Activated CD4-positive, alpha-beta T cell treated with anti-CD3 and anti-CD28 coated beads for 36 hours (primary cell): ENCODE measurements around the gene IL6R. TPM values are rescaled to one million over a fixed set of nuclear protein-coding genes. Genes with fewer than 3 reads are reported as not detected.
"Not testable (repeated sequence)": the region's sequence is repeated elsewhere in the genome, so short reads cannot be mapped to it uniquely, and the experiment has no call there.

ENCODE experiments used
- ATAC-seq: fragments of 200-7000 bp; cut with Tn5 transposase; one replicate; pipeline ENCODE4 v1.10.0; 2021; ENCODE audit warnings: mild to moderate bottlenecking, moderate library complexity
- CTCF ChIA-PET: fragments of 350-600 bp; sonication (Branson Sonifier 250); formaldehyde crosslinking; loops from one replicate; lab custom pipeline; 2021; ENCODE audit warnings: antibody characterized with exemption; lab: Charles Lee
- POLR2A ChIA-PET: fragments of 350-600 bp; sonication (Branson Sonifier 250); formaldehyde crosslinking; loops from one replicate; lab custom pipeline; 2021; ENCODE audit warnings: antibody characterized with exemption, inconsistent platforms; lab: Charles Lee
- DNase-seq: peaks from one replicate; pipeline ENCODE4 v3.0.0-alpha.2; 2020
- H3K27ac Mint-ChIP-seq: one replicate; pipeline ENCODE4 v1.8.0; 2021; ENCODE audit warnings: mixed read lengths
- H3K27me3 Mint-ChIP-seq: one replicate; pipeline ENCODE4 v1.8.0; 2021; ENCODE audit warnings: mixed read lengths
- H3K36me3 Mint-ChIP-seq: one replicate; pipeline ENCODE4 v1.8.0; 2021; ENCODE audit warnings: low read depth, mixed read lengths
- H3K4me1 Mint-ChIP-seq: one replicate; pipeline ENCODE4 v1.8.0; 2021; ENCODE audit warnings: mixed read lengths
- H3K4me3 Mint-ChIP-seq: one replicate; pipeline ENCODE4 v1.8.0; 2021; ENCODE audit warnings: mild to moderate bottlenecking, moderate library complexity, mixed read lengths
- H3K9me3 Mint-ChIP-seq: one replicate; pipeline ENCODE4 v1.8.0; 2021; ENCODE audit warnings: low read depth, mixed read lengths
- intact Hi-C, 2 experiments: fragments of 100-400 bp; cut with DNase I in 1 of 2; cut with micrococcal nuclease in 1 of 2; formaldehyde crosslinking; loops; one replicate each; pipeline versions ENCODE4 v1.14.2 to v1.15.1; 2022 to 2024; cut with DNase I, micrococcal nuclease
- total RNA-seq, 2 experiments: library from RNA; stranded (reverse); gene quantifications; one replicate each; pipeline ENCODE4 v1.2.3, GENCODE V29; 2021

Gene IL6R
- total RNA-seq, 2 experiments from 2014 or later = 13.1 to 14.0 TPM

DNA sequence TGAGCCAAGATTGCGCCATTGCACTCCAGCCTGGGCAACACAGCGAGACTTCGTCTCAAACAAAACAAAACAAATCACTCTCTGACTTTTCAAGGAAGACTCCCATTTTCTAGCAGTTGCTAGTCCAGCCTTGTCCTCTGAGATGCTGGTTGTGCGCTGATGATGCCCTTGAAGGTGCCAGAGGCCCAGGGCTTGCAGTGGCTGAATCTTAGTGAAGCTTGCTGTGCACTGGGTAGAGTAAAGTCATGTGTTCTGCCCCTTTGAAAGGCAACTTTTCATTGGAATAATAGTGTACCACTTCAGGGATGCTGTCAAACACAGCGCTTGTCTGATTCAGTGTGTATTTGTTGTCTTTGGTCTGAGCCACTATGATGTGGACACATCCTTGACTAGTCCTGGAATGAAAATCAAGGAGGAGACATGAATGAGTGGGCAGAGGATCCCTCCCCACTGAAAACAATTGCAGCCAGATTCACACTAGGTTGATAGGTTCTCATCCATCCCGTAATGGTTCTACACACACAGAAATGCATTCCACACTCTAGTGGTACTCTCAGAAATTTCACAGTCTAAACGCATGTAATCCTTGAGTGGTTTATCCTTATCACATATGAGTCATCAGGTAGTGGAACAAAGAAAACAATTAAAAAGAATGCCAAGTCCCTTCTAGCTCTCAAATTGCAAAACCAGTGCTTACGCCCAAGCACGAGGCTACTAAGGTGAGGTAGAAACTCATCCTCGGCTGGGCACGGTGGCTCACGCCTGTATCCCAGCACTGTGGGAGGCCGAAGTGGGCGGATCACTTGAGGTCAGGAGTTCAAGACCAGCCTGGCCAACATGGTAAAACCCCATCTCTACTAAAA lies 79.0 kb downstream of the IL6R start:
- ATAC-seq = no peak
- H3K4me1 Mint-ChIP-seq = peaks cover 5% of the 10 kb centered on the region
- H3K4me3 Mint-ChIP-seq = no peak overlapping the region
- H3K36me3 Mint-ChIP-seq = no peaks in the 10 kb centered on the region
- no peaks in the 10 kb centered on the region for H3K9me3 Mint-ChIP-seq
- POLR2A ChIA-PET = no interaction called here
- intact Hi-C loops = loop anchor here in 1 of 2 experiments (5.0 kb wide), 1 partner anchor 393 kb away; no protein-coding TSS in a partner anchor
- no peak overlapping the region for H3K27ac Mint-ChIP-seq
- H3K27me3 Mint-ChIP-seq = peaks cover 2% of the 10 kb centered on the region
- CTCF ChIA-PET = interaction anchor here (0.7 to 9.6 kb wide), 7 partner anchors 10 to 150 kb away, joined by 3 to 115 read pairs (median 4); no protein-coding TSS in a partner anchor
- DNase-seq = no peak

DNA sequence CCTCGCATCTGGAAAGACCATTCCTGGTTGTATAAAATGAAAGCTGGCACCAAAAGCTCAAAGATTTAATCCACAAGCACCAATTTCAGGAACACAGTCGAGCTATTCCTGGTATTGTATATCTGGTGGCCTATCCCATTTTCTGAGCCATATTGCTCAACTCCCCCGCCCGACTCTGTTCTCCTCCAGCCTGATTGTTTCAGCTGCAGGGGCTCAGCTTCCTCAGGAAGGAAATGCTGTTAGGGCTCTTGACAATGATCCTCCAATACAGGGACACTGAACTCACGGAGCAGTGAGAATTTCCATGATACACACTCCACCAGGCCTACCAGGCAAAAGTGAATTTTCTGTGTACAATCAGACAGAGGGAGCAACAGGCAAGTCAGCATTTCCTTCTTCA lies 80.0 kb downstream of the IL6R start:
- DNase-seq (no peak), ATAC-seq (no peak)
- Mint-ChIP-seq H3K4me3 (no peak overlapping the region), H3K9me3 (no peaks in the 10 kb centered on the region), H3K36me3 (no peaks in the 10 kb centered on the region), H3K27ac (no peak overlapping the region), H3K4me1 (no peaks in the 10 kb centered on the region), H3K27me3 (peaks cover 2% of the 10 kb centered on the region)
- intact Hi-C loops = no loop called here
- ChIA-PET POLR2A (interaction anchor here (0.7 kb wide), 1 partner anchor 693 kb away, joined by 3 read pairs; no protein-coding TSS in a partner anchor), CTCF (interaction anchor here (0.7 to 9.6 kb wide), 6 partner anchors 9 to 150 kb away, joined by 3 to 115 read pairs (median 5); no protein-coding TSS in a partner anchor)

DNA sequence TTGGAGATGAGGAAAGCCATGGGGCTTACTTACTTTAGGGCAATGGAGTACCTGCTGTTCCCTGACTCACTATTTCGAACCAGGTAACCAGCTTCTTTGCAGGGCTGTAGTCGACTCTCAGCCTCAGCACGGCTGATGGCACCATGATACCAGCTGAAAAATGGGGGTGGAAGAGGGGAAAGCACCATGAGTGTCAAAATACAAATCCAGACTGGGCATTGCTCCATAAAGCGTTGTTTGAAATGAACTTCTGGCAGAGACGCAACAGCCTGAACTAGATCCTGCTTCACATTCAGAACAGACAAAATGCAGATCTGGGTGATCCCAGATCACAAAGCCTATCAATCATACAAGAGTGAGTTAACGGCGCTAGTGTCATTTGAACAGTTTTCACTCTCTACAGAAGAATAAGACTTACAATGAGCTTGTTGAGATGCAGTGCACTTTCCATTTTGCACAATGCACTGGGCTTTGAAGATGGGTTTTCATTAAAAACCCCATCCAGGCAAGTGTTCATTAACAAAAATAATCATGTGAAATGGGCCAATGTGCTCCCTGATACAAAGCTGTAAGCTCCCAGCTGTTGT lies 80.9 kb downstream of the IL6R start:
- H3K27ac Mint-ChIP-seq = no peak overlapping the region
- no peak overlapping the region for H3K4me3 Mint-ChIP-seq
- DNase-seq (no peak), ATAC-seq (no peak)
- intact Hi-C loops = no loop called here
- ChIA-PET POLR2A (no interaction called here), CTCF (interaction anchor here (0.9 to 2.1 kb wide), 4 partner anchors 9 to 63 kb away, joined by 4 to 11 read pairs (median 4); no protein-coding TSS in a partner anchor)
- H3K36me3 Mint-ChIP-seq = no peaks in the 10 kb centered on the region
- H3K4me1 Mint-ChIP-seq = no peaks in the 10 kb centered on the region
- peaks cover 2% of the 10 kb centered on the region for H3K27me3 Mint-ChIP-seq
- H3K9me3 Mint-ChIP-seq = no peaks in the 10 kb centered on the region

DNA sequence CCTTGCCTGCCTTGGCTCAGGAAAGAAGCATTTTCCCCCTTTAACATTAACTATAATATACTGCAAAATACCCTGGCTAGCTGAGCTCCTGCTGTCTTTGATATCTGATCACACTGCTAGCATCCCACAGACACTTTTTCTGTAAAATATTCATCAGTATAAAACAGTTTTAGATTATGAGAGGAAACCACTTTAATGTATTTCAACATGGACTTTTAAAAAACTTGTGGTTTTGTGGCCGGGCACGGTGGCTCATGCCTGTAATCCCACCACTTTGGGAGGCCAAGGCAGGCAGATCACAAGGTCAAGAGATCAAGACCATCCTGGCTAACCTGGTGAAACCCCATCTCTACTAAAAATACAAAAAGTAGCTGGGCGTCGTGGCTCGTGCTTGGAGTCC lies 81.6 kb downstream of the IL6R start:
- CTCF ChIA-PET = interaction anchor here (0.6 to 1.0 kb wide), 3 partner anchors 8 to 63 kb away, joined by 3 to 5 read pairs (median 4); no protein-coding TSS in a partner anchor
- ATAC-seq, H3K4me3 Mint-ChIP-seq, H3K9me3 Mint-ChIP-seq, H3K36me3 Mint-ChIP-seq, H3K27ac Mint-ChIP-seq, H3K4me1 Mint-ChIP-seq, POLR2A ChIA-PET, H3K27me3 Mint-ChIP-seq, intact Hi-C loops, DNase-seq: not testable (repeated sequence)

DNA sequence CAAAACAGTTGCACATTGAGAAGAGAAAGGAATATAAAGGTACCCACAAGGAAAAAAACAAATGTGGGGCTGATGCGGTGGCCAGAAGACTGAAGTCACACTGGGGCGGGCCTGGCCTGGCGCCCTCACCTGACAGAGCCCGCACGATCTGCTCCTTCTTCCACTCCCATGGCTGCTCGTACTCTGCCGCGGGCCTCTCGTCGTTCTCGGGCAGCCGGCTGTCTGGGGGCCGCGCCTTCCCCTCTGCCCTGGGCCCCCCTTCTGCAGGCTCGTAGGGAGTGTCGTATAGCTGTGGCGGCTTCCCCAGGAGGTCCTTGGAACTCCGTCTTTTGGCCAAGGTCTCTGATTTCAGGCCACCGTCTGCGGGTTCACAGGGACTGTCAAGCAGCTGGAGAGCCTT lies 83.8 kb downstream of the IL6R start:
- intact Hi-C loops = no loop called here
- ATAC-seq = no peak
- POLR2A ChIA-PET = interaction anchor here (0.6 kb wide), 1 partner anchor 35 kb away, joined by 3 read pairs; no protein-coding TSS in a partner anchor

DNA sequence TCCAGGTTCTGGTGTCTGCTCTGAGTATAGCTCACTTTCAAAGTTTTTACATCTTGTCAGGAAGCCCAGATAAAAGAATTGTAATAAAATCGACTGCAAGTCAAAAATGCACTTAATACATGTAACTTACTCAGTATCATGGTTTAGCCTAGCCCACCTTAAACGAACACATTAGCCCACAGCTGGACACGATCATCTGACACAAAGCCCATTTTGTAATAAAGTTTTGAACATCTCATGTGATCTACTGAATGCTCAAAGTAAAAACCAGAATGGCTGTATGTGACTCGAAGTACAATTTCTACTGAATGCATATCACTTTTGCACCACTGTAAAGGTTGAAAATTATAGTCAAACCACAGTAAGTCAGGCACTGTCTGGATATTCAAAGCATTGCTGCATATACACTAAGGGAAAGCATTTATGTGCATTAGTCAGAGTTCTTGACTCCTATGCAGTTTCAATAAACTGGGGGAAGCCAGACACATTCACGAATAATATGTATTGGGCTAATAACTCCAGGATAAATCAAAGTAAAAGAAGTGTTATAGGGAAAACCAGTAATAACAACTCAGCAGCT lies 84.6 kb downstream of the IL6R start:
- DNase-seq (no peak), ATAC-seq (peak; percentile 47)
- H3K27ac Mint-ChIP-seq = no peak overlapping the region
- peaks cover 6% of the 10 kb centered on the region for H3K27me3 Mint-ChIP-seq
- no peaks in the 10 kb centered on the region for H3K9me3 Mint-ChIP-seq
- no peaks in the 10 kb centered on the region for H3K36me3 Mint-ChIP-seq
- CTCF ChIA-PET = interaction anchor here (0.7 to 2.8 kb wide), 8 partner anchors 9 to 552 kb away, joined by 3 to 8 read pairs (median 4); no protein-coding TSS in a partner anchor
- H3K4me1 Mint-ChIP-seq = peaks cover 18% of the 10 kb centered on the region
- POLR2A ChIA-PET = interaction anchor here (0.6 kb wide), 1 partner anchor 50 kb away, joined by 12 read pairs; no protein-coding TSS in a partner anchor
- no peak overlapping the region for H3K4me3 Mint-ChIP-seq
- intact Hi-C loops = no loop called here

More for the DNA sequence above, 83.8 kb downstream of the IL6R start:
- Mint-ChIP-seq H3K27ac (no peak overlapping the region), H3K36me3 (no peaks in the 10 kb centered on the region), H3K9me3 (no peaks in the 10 kb centered on the region), H3K27me3 (peaks cover 6% of the 10 kb centered on the region), H3K4me3 (no peak overlapping the region), H3K4me1 (peaks cover 17% of the 10 kb centered on the region)
- no peak for DNase-seq
- CTCF ChIA-PET = interaction anchor here (0.7 to 2.8 kb wide), 4 partner anchors 8 to 553 kb away, joined by 3 to 8 read pairs (median 4); no protein-coding TSS in a partner anchor

DNA sequence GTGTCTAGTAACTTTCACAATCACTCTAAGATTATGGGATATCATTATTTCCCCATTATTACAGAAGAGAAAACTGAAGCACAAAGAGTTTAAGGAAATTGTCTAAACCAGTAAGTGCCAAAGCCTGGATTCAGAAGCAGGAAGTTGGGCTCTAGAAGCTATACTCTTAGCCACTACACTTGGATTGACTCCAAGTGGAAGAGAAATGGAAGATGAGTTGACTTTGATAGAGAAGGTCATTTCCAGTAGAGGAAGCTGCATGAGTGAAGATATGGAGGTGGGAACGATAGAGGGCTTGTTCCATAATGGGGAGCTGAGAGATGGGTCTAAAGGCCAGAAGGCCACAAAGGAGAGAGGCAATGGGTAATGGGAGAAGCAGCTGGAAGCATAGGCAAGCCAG lies 85.2 kb downstream of the IL6R start:
- intact Hi-C loops = no loop called here
- H3K4me3 Mint-ChIP-seq = no peak overlapping the region
- no peaks in the 10 kb centered on the region for H3K36me3 Mint-ChIP-seq
- no peak overlapping the region for H3K27ac Mint-ChIP-seq
- CTCF ChIA-PET = interaction anchor here (0.7 to 7.7 kb wide), 7 partner anchors 10 to 340 kb away, joined by 3 to 63 read pairs (median 4); no protein-coding TSS in a partner anchor
- POLR2A ChIA-PET = interaction anchor here (0.6 kb wide), 1 partner anchor 51 kb away, joined by 12 read pairs; no protein-coding TSS in a partner anchor
- H3K4me1 Mint-ChIP-seq = peaks cover 18% of the 10 kb centered on the region
- H3K9me3 Mint-ChIP-seq = no peaks in the 10 kb centered on the region
- DNase-seq = no peak
- peaks cover 6% of the 10 kb centered on the region for H3K27me3 Mint-ChIP-seq
- ATAC-seq = no peak

DNA sequence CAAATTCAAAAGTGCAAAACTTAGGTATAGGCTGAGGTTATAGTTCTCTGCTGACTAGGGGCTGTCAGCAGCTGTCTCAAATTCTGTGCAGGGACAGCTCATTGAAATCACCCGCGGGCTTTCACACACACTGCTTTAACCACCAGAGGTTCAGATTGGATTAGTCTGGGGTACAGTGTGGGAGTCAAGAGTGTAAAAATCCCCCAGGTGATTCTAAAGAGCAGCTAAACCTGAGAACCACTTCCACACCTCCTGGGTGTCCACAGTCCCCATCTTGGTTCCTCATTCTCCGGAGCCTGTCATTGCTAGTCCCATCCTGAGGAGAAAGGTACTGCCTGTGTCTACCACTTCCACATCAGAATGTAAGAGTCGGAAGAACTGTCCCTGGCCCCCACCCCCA lies 87.0 kb downstream of the IL6R start:
- H3K27me3 Mint-ChIP-seq = peaks cover 4% of the 10 kb centered on the region
- intact Hi-C loops = no loop called here
- ChIA-PET POLR2A (interaction anchor here (0.6 kb wide), 1 partner anchor 798 kb away, joined by 3 read pairs; no protein-coding TSS in a partner anchor), CTCF (interaction anchor here (0.6 to 7.7 kb wide), 5 partner anchors 11 to 327 kb away, joined by 3 to 63 read pairs (median 4); no protein-coding TSS in a partner anchor)
- H3K27ac Mint-ChIP-seq = no peak overlapping the region
- no peaks in the 10 kb centered on the region for H3K36me3 Mint-ChIP-seq
- DNase-seq = no peak
- H3K9me3 Mint-ChIP-seq = no peaks in the 10 kb centered on the region
- no peak overlapping the region for H3K4me3 Mint-ChIP-seq
- no peak for ATAC-seq
- peaks cover 33% of the 10 kb centered on the region for H3K4me1 Mint-ChIP-seq

DNA sequence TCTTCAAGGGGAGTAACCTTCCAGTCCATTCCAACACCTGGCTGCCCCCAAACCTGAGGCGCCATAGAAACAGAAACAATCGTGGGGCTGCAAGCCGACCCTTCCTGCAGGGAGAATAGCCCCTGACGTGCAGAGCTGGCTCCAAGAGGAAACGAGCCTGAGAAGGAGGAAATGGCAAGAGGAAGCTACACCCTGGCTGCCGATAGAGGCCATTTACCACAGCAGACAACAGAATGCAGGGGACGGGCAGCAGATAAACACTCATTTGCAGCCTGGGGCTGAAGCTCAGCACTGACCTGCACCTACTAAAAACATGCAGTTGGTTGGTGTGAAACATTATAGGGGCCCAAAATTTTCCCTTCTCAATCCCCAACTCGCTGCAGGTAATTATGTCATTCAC lies 88.1 kb downstream of the IL6R start:
- POLR2A ChIA-PET = no interaction called here
- no peak overlapping the region for H3K4me3 Mint-ChIP-seq
- ATAC-seq = no peak
- intact Hi-C loops = no loop called here
- H3K36me3 Mint-ChIP-seq = no peaks in the 10 kb centered on the region
- H3K4me1 Mint-ChIP-seq = peaks cover 41% of the 10 kb centered on the region
- no peaks in the 10 kb centered on the region for H3K9me3 Mint-ChIP-seq
- CTCF ChIA-PET = interaction anchor here (1.0 to 7.7 kb wide), 3 partner anchors 12 to 158 kb away, joined by 4 to 63 read pairs (median 5); no protein-coding TSS in a partner anchor
- peaks cover 4% of the 10 kb centered on the region for H3K27me3 Mint-ChIP-seq
- H3K27ac Mint-ChIP-seq = no peak overlapping the region
- no peak for DNase-seq

DNA sequence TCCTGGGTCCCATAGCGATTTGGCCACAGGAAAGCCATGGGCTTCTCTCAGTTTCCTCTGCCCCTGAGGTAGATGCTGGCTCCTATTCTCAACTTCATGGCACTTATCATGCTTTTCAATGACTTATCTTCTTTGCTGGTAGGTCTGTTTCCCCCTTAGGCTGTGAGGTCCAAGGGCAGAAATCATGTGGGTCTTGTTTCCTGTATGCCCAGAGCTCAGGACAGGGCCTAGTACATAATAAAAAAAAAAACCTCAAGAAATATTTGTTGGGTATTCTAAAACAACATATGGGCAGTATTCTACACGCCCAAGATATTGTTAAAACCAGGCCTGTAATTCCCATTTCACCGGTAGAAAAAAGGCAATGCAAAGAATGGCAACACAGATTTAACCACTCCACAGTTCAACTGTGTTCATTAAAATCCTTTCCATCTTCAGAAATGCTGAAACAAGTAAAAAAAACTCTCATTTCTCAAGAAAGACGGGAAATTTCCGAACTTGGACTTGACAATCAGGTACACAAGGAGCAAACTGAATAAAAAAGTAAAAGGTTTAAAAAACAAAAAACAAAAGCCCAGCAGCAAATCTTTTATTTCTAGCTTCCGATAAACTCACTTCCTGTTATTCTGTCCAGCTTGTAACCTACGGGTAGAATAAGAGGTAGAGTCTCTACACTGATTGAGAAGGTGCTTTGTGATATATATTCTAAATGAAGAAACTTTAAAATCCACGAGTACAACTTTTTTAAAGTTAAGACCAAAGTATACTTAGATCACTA lies 90.5 kb downstream of the IL6R start:
- peaks cover 15% of the 10 kb centered on the region for H3K27me3 Mint-ChIP-seq
- DNase-seq (no peak), ATAC-seq (no peak)
- no peak overlapping the region for H3K4me3 Mint-ChIP-seq
- no peaks in the 10 kb centered on the region for H3K36me3 Mint-ChIP-seq
- ChIA-PET POLR2A (interaction anchor here (0.6 kb wide), 1 partner anchor 115 kb away, joined by 7 read pairs; no protein-coding TSS in a partner anchor), CTCF (interaction anchor here (0.7 to 7.7 kb wide), 8 partner anchors 10 to 980 kb away, joined by 3 to 63 read pairs (median 5); no protein-coding TSS in a partner anchor)
- intact Hi-C loops = loop anchor here in 1 of 2 experiments (5.0 kb wide), 1 partner anchor 112 kb away; the partner anchor contains the start of gene ADAR
- H3K27ac Mint-ChIP-seq = no peak overlapping the region
- H3K9me3 Mint-ChIP-seq = no peaks in the 10 kb centered on the region
- peaks cover 51% of the 10 kb centered on the region for H3K4me1 Mint-ChIP-seq
